GM18517 (cell line): ENCODE data around the gene RNF146.
"Not testable (repeated sequence)": the region's sequence is repeated elsewhere in the genome, so short reads cannot be mapped to it uniquely, and the experiment has no call there.

Experiments
- ATAC-seq: cut with Tn5 transposase; IDR thresholded peaks from one replicate; pipeline ENCODE4 v1.9.1; 2021; ENCODE audit warnings: mild to moderate bottlenecking, moderate library complexity; ENCODE audit not compliant: unreplicated experiment

The RNF146 gene, protein sequence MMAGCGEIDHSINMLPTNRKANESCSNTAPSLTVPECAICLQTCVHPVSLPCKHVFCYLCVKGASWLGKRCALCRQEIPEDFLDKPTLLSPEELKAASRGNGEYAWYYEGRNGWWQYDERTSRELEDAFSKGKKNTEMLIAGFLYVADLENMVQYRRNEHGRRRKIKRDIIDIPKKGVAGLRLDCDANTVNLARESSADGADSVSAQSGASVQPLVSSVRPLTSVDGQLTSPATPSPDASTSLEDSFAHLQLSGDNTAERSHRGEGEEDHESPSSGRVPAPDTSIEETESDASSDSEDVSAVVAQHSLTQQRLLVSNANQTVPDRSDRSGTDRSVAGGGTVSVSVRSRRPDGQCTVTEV

GRCh38 chr6:127266178-127266891 is at the start of gene RNF146:
Gene RNF146 (plus strand): TSS chr6:127266864. CDS start chr6:127280339, 13,475 bp downstream.
- peak; percentile 84 for ATAC-seq

DNA sequence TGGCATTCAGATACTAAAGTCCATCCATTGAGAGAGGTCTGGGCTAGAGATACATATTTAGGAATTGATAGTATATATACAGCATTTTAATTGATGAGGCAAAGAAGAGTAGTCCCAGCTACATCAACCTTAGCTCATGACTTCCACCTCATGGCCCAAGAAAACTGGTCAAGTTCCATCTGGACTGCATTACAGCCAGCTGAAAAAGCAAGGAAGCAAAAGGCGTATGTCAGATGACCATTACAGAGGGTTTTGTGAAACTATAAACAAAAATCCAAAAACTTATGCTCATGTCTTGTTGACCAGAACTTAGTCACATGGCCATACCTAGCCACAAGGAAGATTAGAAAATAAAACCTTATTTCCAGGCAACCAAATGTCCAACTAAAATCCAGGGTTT is 46.8 kb upstream of the RNF146 start:
- ATAC-seq: no peak

DNA sequence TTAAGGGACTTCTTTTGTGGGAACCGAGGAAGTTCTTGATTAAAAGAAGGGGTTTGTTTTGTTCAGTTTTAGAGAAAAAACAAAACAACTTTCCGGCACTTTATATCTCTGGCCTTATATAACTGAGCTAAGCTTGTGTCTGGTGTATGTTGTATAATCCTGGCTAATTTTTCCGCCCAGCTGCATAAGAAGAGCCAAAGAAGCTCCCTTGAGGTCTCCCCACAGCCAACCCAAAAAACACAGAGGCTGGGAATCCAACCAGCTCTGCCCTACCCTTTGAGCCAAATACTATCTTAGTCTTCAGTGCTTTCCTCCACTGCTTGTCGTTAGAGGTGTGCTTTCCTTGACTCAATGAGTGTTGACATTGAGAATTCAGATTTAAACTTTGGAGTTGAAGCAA is 45.5 kb upstream of the RNF146 start:
- ATAC-seq: no peak

DNA sequence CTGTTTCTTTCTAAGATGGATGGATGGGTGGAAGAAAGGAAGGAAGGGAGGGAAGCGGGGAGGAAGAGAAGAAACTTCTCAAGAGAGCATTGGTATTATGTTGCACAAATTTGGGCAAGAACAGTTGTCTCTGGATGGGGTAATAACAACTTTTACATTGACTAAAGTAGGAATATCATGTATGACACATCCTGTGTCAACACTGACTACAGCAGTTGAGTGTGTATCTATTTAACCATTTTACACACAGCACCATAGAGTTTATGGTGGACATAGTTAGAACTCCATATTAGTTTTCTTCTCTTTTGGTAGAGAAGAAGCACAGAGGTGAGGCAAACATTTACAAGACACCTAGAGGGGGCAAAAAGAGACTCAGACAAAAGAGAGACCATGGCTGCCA is 44.2 kb upstream of the RNF146 start:
- ATAC-seq: no peak

GRCh38 chr6:127225497-127225896 is 41.2 kb upstream of the RNF146 start:
- ATAC-seq: no peak

DNA sequence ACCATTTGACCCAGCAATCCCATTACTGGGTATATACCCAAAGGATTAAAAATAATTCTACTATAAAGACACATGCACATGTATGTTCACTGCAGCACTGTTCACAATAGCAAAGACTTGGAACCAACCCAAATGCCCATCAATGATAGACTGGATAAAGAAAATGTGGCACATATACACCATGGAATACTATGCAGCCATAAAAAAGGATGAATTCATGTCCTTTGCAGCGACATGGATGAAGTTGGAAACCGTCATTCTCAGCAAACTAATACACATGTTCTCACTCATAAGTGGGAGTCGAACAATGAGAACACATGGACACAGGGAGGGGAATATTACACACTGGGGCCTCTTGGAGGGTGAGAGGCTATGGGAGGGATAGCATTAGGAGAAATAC is 32.8 kb upstream of the RNF146 start:
- ATAC-seq: not testable (repeated sequence)

GRCh38 chr6:127243501-127243900 is 23.2 kb upstream of the RNF146 start:
- no peak for ATAC-seq

DNA sequence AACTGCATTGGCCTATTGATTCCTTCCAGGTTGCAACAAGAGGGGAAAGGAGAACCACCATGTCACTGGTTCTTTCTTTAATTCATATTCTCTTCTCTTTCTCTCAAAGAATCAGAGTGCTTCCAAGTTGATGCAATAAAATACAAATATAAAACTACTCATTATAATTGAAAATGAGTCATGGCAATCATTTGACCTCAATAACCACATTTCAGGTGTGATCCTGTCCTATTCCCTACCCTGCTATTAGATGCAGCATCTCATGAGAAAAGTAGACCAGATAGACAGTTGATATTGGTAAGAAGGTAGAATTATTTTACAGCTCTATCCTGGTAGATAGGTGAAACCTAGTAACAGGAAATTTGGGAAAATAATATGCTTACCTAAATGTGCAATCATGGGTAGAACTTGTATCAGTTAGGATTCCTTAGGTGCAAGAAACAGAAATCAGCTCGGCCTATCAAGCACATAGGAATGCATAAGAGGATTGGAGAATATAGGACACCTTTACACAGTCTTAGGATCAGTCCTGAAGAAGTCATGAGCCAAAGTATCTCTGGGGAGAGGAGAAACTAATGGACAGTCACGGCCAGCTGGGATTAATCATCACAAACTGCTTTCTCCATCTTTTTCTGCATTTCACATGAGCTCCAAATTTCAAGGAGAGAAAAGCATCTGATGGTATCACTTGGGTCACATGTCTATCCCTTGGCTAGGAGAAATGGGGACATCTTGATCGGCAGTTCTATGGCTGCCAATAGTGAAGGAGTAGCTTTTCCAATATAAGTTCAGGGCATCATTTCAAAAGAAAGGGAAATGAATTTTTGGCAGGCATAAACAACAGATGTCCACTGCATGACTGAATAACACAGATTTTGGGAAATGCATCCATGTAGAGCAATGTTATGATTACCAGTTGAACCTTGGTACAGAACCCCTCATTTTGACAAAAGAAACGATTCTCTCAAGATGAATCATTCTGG is 19.3 kb upstream of the RNF146 start:
- ATAC-seq: no peak

DNA sequence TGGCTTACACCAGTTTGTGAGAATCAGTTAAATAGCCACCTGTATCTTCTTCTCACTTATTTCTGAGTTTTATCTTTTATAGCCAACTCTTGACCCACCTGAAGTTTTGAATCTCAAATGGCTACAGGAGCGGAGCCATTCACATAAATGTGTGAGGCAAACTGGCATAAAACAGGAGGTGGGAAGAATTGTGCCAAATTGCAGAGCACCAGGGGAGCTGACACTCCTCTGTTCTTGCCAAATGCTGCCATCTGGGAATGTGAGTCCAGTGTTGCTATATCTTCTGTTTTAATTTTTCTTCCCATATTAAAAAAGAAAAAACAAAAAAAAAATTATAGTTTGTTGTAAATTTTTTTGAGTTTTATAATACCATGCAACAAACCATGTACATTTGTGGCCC is 17.0 kb upstream of the RNF146 start:
- no peak for ATAC-seq

GRCh38 chr6:127255286-127255685 is 11.4 kb upstream of the RNF146 start:
- no peak for ATAC-seq

DNA sequence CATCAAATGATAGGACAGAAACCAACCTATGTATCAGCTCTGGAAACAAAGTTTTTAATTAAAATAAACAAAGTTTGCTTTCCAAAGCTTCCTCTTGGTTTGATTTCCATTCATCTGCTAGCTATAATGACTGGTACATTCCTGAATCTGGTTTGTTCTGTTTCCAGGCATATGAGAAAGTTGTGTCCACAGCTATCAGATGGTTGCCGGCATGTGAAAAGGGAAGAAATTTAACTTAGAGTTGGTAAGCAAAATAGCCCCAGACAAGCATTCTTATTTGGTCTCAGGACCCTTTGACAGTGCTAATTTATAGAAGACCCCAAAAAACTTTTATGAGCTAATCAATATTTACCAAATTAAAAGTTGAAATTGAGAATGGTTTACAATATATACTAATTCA is 3.8 kb upstream of the RNF146 start:
- no peak for ATAC-seq

GRCh38 chr6:127263481-127263880 is 3.2 kb upstream of the RNF146 start:
- ATAC-seq: no peak

DNA sequence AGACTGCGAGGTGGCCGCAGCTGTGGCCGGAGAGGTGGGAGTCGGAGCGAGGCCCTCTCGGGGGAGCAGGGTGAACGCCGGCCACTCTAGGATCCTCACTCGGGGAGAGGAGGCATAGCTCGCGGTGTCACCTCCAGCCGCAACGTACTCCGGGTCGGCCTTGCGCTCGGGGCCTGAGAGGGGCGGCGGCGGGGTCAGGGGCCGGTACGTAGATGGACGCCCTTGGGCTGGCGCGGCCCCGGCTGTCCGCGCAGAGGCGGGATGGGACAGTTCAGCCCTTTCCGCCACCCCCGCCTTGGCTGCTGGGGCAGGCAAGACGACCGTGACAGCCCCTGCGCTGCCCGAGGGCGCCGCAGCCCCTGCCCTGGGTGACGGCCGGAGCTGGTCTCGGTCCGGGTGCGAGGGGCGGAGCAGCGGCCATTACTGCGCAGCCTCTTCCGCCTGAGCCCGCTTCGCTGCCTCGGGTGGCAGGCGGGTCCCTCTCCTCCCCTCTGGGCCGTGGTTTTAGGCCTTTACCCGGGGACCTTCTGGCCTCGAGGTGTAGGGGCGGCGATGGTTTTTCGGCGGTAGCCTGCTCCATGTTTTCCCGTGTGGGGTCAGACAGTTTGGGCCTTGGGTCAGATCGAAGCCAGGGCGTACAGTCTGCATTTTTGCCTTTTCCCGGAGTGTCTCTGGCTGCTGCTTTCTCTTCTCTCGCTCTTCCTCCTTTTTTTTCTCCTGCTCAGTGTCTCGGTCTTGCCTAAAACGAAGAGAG is 405 bp downstream of the RNF146 start:
- ATAC-seq: peak; percentile 69

DNA sequence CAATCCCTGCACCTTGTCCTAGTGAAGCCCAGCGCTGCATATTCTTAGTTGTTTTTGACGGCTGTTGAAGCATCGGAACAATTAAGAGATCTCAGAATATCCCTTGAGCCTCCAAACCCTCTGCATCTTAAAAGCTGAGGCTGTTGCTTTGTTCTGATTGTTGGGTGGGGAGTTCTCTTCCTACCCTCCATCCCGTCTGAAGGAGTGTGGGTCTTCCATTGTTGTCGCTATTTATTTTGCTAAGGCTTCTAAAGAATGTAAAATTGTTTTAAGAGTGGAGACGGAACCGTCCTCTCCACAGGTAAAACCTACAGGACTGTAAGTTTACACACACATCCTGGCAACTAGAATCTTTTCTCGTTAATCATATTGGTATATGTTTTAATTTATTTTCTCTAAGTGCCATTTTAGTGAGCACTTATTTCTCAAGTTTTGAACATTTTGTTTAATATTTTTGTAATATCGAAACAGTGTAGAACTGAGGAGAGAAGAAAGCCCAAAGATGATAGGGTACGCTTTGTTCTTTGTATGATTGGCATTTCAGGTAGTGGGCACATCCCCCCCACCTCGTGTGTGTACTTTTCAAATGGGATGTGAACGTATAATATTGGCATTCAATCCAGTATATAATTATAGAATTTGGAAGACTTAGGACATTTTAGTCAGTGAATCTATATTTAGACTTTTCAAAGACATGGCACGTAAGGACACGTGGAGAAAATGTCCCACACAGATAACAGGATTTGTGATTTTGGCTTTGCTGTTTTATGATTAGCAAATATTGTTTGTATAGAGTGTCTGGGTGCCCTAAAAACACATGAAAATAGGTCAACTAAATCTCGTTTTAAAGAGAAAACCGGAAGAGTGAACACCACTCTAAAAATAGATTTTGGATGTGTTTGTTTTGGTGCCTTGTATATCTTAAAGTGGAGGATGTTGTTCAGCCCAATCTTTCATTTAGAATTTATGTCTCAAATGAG is 1.3 kb downstream of the RNF146 start:
- ATAC-seq: peak; percentile 8

DNA sequence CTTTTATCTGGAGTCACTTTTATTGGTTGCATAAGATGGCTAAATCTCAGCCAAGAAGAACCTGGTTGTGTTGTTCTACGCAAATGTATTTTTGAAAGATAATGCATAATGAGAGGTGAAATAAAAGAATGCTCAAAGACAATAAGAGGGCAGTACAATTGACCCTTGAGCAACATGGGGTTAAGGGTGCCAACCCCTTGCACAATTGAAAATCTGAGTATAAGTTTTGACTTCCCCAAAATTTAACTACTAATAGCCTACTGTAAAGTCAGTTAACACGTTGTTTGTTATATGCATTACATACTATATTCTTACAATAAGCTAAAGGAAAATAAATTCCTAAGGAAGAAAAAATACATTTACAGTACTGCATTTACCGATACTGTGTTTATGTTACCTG is 5.9 kb downstream of the RNF146 start:
- no peak for ATAC-seq

DNA sequence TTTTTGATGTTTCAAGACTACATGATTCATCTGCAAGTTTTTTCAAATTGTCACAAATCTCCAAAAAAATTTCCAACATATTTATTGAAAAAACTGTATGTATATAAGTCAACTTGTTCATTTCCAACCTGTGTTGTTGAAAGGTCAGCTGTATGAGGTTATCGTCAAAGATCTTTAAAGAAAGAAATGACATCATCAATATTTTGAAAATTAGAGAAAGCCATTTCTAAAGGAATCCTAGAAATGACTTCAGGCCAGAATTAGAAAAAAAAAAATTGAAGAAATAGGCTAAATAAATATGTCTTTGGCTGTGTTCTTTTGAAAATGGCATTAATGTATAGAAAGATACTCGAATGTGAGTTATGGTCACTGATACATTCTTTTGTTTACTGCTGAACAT is 6.8 kb downstream of the RNF146 start:
- no peak for ATAC-seq

GRCh38 chr6:127276331-127276730 is 9.7 kb downstream of the RNF146 start:
- no peak for ATAC-seq

- ATAC-seq: no peak
These were observed 11.5 kb downstream of the RNF146 start for GRCh38 chr6:127277878-127278843.
